ENCODE measurements around the gene IFNE. TPM values are rescaled to one million over a fixed set of nuclear protein-coding genes. Genes with fewer than 3 reads are reported as not detected.

IFNE gene
- total and polyA plus RNA-seq, 2 donors (not counting 3 experiments of a cell fraction or from before 2014, with no cell fraction given) = 0.22 to 1.4 TPM

DNA sequence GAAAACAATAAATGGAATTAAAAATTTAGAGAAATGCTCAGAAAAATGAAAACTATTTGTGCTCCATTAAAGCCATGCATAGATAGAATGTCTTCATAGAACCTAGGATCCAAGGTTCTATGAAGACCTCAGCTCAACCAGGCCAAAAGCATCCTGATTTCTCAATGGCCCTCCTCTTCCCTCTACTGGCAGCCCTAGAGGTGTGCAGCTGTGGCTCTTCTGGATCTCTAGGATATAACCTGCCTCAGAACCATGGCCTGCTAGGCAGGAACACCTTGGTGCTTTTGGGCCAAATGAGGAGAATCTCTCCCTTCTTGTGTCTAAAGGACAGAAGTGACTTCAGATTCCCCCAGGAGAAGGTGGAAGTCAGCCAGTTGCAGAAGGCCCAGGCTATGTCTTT is 26.8 kb downstream of the IFNE start:
- no peak for TF ChIP-seq POLR2AphosphoS5 (IDR thresholded peaks at IDR 0.05; ENCODE audit: insufficient read depth, low read depth, low read length)
- TF ChIP-seq, protein P1, sequence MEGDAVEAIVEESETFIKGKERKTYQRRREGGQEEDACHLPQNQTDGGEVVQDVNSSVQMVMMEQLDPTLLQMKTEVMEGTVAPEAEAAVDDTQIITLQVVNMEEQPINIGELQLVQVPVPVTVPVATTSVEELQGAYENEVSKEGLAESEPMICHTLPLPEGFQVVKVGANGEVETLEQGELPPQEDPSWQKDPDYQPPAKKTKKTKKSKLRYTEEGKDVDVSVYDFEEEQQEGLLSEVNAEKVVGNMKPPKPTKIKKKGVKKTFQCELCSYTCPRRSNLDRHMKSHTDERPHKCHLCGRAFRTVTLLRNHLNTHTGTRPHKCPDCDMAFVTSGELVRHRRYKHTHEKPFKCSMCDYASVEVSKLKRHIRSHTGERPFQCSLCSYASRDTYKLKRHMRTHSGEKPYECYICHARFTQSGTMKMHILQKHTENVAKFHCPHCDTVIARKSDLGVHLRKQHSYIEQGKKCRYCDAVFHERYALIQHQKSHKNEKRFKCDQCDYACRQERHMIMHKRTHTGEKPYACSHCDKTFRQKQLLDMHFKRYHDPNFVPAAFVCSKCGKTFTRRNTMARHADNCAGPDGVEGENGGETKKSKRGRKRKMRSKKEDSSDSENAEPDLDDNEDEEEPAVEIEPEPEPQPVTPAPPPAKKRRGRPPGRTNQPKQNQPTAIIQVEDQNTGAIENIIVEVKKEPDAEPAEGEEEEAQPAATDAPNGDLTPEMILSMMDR (IDR thresholded peaks at IDR 0.05; ENCODE audit: extremely low read depth in 1 of 2, insufficient read depth in 1 of 2, low read depth in 1 of 2, low read length in 2 of 2) = peak; percentile 47 to 69
- intact Hi-C loops (cut with micrococcal nuclease) (loop anchor here (1.0 kb wide), 1 partner anchor 137 kb away; no protein-coding TSS in a partner anchor), dilution Hi-C loops (cut with MboI; ENCODE audit: extremely low pct_ligation_motif_present, low sequenced_read_pairs) (no loop called here)
- no peaks in the 10 kb centered on the region for H3K9me3 ChIP-seq (replicated peaks; ENCODE audit: control insufficient read depth, insufficient read depth, low read length)
- H3K4me3 ChIP-seq (replicated peaks in 1 of 3; ENCODE audit: insufficient read depth in 1 of 3, low read depth in 1 of 3, low read length in 3 of 3) = no peak overlapping the region
- H3K27ac ChIP-seq (ENCODE audit: insufficient read depth, low read depth, low read length) = no peak overlapping the region
- DNase-seq (ENCODE audit: low read depth, low spot score) = peak; percentile 24
- no peaks in the 10 kb centered on the region for H3K27me3 ChIP-seq (ENCODE audit: control insufficient read depth in 2 of 2, insufficient read depth in 2 of 2, low read length in 2 of 2)
- CTCF ChIA-PET = interaction anchor here (0.6 to 3.7 kb wide), 20 partner anchors 8 to 333 kb away, joined by 3 to 28 read pairs (median 5); no protein-coding TSS in a partner anchor
- H4K20me1 ChIP-seq (replicated peaks; ENCODE audit: control insufficient read depth, extremely low read depth, insufficient read depth, low read length) = no peaks in the 10 kb centered on the region
- H3K9me1 ChIP-seq (replicated peaks; ENCODE audit: control insufficient read depth, extremely low read depth, insufficient read depth, low read length) = no peaks in the 10 kb centered on the region
- no peak overlapping the region for H3K9ac ChIP-seq (replicated peaks; ENCODE audit: extremely low read depth, insufficient read depth, low read length)
- H3K4me1 ChIP-seq (ENCODE audit: control insufficient read depth, extremely low read depth, insufficient read depth, low read length) = peaks cover 8% of the 10 kb centered on the region
- H3K79me2 ChIP-seq (ENCODE audit: control insufficient read depth, insufficient read depth, low read length) = no peaks in the 10 kb centered on the region
- H2AFZ ChIP-seq (ENCODE audit: low read depth, low read length) = no peak overlapping the region
- no peaks in the 10 kb centered on the region for H3K36me3 ChIP-seq (ENCODE audit: control insufficient read depth in 2 of 2, extremely low read depth in 1 of 2, insufficient read depth in 2 of 2, low read length in 2 of 2)
- FAIRE-seq = peak; percentile 33
- POLR2A ChIA-PET = no interaction called here
- H3K4me2 ChIP-seq (ENCODE audit: insufficient read depth, low read length) = no peak overlapping the region
- no TSS peak for BruUV-seq (replicated peaks)

DNA sequence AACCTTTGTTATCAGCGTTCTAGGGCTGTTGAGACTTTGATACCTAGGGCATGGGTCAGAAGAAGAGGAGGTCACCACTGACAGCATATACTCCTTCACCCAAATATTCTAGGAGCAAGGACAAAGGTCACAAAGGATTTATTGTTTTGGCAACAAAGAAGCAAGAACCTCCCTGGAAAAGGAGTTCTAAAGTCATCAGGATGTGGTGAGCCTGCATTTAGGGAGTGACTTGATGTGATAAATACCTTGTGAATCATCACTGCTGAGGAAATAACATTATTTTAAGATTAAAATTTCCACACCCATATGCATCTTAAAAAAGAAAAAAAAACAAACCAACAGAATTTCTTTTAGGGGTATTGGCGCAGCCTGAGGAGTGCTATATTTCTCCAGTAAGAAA is 28.0 kb downstream of the IFNE start:
- intact Hi-C loops (cut with micrococcal nuclease) (no loop called here), dilution Hi-C loops (cut with MboI; ENCODE audit: extremely low pct_ligation_motif_present, low sequenced_read_pairs) (no loop called here)
- Histone ChIP-seq H2AFZ (ENCODE audit: low read depth, low read length) (no peak overlapping the region), H3K79me2 (ENCODE audit: control insufficient read depth, insufficient read depth, low read length) (no peaks in the 10 kb centered on the region), H3K4me2 (ENCODE audit: insufficient read depth, low read length) (no peak overlapping the region), H3K36me3 (ENCODE audit: control insufficient read depth in 2 of 2, extremely low read depth in 1 of 2, insufficient read depth in 2 of 2, low read length in 2 of 2) (no peaks in the 10 kb centered on the region), H3K4me1 (ENCODE audit: control insufficient read depth, extremely low read depth, insufficient read depth, low read length) (peaks cover 8% of the 10 kb centered on the region), H3K27ac (ENCODE audit: insufficient read depth, low read depth, low read length) (no peak overlapping the region), H3K9me3 (replicated peaks; ENCODE audit: control insufficient read depth, insufficient read depth, low read length) (no peaks in the 10 kb centered on the region), H3K9me1 (replicated peaks; ENCODE audit: control insufficient read depth, extremely low read depth, insufficient read depth, low read length) (no peaks in the 10 kb centered on the region), H4K20me1 (replicated peaks; ENCODE audit: control insufficient read depth, extremely low read depth, insufficient read depth, low read length) (no peaks in the 10 kb centered on the region), H3K4me3 (replicated peaks in 1 of 3; ENCODE audit: insufficient read depth in 1 of 3, low read depth in 1 of 3, low read length in 3 of 3) (no peak overlapping the region), H3K27me3 (ENCODE audit: control insufficient read depth in 2 of 2, insufficient read depth in 2 of 2, low read length in 2 of 2) (no peaks in the 10 kb centered on the region), H3K9ac (replicated peaks; ENCODE audit: extremely low read depth, insufficient read depth, low read length) (no peak overlapping the region)
- no TSS peak for BruUV-seq (replicated peaks)
- ChIA-PET CTCF (interaction anchor here (0.9 to 3.7 kb wide), 9 partner anchors 12 to 259 kb away, joined by 3 to 28 read pairs (median 9); no protein-coding TSS in a partner anchor), POLR2A (no interaction called here)
- no peak for FAIRE-seq
- no peak for TF ChIP-seq POLR2AphosphoS5 (IDR thresholded peaks at IDR 0.05; ENCODE audit: insufficient read depth, low read depth, low read length)
- peak; percentile 61 for TF ChIP-seq FOS (IDR thresholded peaks at IDR 0.05; ENCODE audit: borderline replicate concordance, insufficient read depth, low read length)
- TF ChIP-seq, protein P2, sequence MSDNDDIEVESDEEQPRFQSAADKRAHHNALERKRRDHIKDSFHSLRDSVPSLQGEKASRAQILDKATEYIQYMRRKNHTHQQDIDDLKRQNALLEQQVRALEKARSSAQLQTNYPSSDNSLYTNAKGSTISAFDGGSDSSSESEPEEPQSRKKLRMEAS (IDR thresholded peaks at IDR 0.05; ENCODE audit: insufficient read depth, insufficient read length) = no peak
- DNase-seq (ENCODE audit: low read depth, low spot score) = peak; percentile 7

Data from endothelial cell of umbilical vein (primary cell).